HG02938 (cell line): ENCODE data around the gene PDE4DIP.
"Not testable (repeated sequence)": the region's sequence is repeated elsewhere in the genome, so short reads cannot be mapped to it uniquely, and the experiment has no call there.

Source experiments
- ATAC-seq: cut with Tn5 transposase; IDR thresholded peaks from one replicate; pipeline ENCODE4 v1.9.1; 2021; ENCODE audit warnings: mild to moderate bottlenecking, moderate library complexity; ENCODE audit not compliant: unreplicated experiment

Gene PDE4DIP

GRCh38 chr1:148869634-148869961, 25.4 kb downstream of the PDE4DIP start:
- not testable (repeated sequence) for ATAC-seq

GRCh38 chr1:148874408-148875388, 30.5 kb downstream of the PDE4DIP start:
- not testable (repeated sequence) for ATAC-seq

GRCh38 chr1:148879812-148880416, 35.7 kb downstream of the PDE4DIP start:
- ATAC-seq: not testable (repeated sequence)

- ATAC-seq: not testable (repeated sequence)
Measured at GRCh38 chr1:148881261-148881660, 37.0 kb downstream of the PDE4DIP start.

GRCh38 chr1:148885219-148885618, 41.0 kb downstream of the PDE4DIP start:
- ATAC-seq: not testable (repeated sequence)

- ATAC-seq: not testable (repeated sequence)
Measured at GRCh38 chr1:148886293-148886692, 42.1 kb downstream of the PDE4DIP start.

GRCh38 chr1:148888597-148888996, 44.4 kb downstream of the PDE4DIP start:
- ATAC-seq: not testable (repeated sequence)

- not testable (repeated sequence) for ATAC-seq
Measured at GRCh38 chr1:148889267-148890074, 45.2 kb downstream of the PDE4DIP start.

GRCh38 chr1:148890075-148890568, 45.9 kb downstream of the PDE4DIP start:
- ATAC-seq: not testable (repeated sequence)

GRCh38 chr1:148894360-148895352, 50.4 kb downstream of the PDE4DIP start:
- ATAC-seq: not testable (repeated sequence)

- ATAC-seq: not testable (repeated sequence)
Measured at GRCh38 chr1:148900026-148900425, 55.8 kb downstream of the PDE4DIP start.

GRCh38 chr1:148900691-148901090, 56.5 kb downstream of the PDE4DIP start:
- not testable (repeated sequence) for ATAC-seq

GRCh38 chr1:148901150-148901952, 57.1 kb downstream of the PDE4DIP start:
- ATAC-seq: not testable (repeated sequence)

- ATAC-seq: not testable (repeated sequence)
Measured at GRCh38 chr1:148901953-148902341, 57.7 kb downstream of the PDE4DIP start.

GRCh38 chr1:148909219-148909826, 65.1 kb downstream of the PDE4DIP start:
- not testable (repeated sequence) for ATAC-seq

GRCh38 chr1:148911303-148911928, 67.2 kb downstream of the PDE4DIP start:
- not testable (repeated sequence) for ATAC-seq

GRCh38 chr1:148916222-148916621, 72.0 kb downstream of the PDE4DIP start:
- not testable (repeated sequence) for ATAC-seq
